HG03342 (cell line): ENCODE data around the gene SPOCK2.
"Not testable (repeated sequence)": the region's sequence is repeated elsewhere in the genome, so short reads cannot be mapped to it uniquely, and the experiment has no call there.

Experiments used
- ATAC-seq: cut with Tn5 transposase; IDR thresholded peaks from one replicate; pipeline ENCODE4 v1.9.1; 2021; ENCODE audit warnings: mild to moderate bottlenecking, moderate library complexity; ENCODE audit not compliant: unreplicated experiment

The SPOCK2 gene

GRCh38 chr10:72108830-72109635 is 20.7 kb upstream of the SPOCK2 start:
- ATAC-seq: no peak

GRCh38 chr10:72108004-72108370 is 19.6 kb upstream of the SPOCK2 start:
- not testable (repeated sequence) for ATAC-seq

GRCh38 chr10:72107325-72108003 is 19.1 kb upstream of the SPOCK2 start:
- ATAC-seq: no peak

GRCh38 chr10:72106896-72107295 is 18.5 kb upstream of the SPOCK2 start:
- no peak for ATAC-seq

- ATAC-seq: no peak
These were observed 18.0 kb upstream of the SPOCK2 start for GRCh38 chr10:72106154-72106849.

- ATAC-seq: no peak
These were observed 17.4 kb upstream of the SPOCK2 start for GRCh38 chr10:72105710-72106109.

- no peak for ATAC-seq
These were observed 16.7 kb upstream of the SPOCK2 start for GRCh38 chr10:72105098-72105475.

GRCh38 chr10:72104472-72105097 is 16.2 kb upstream of the SPOCK2 start:
- no peak for ATAC-seq

- ATAC-seq: no peak
These were observed 11.2 kb upstream of the SPOCK2 start for GRCh38 chr10:72099600-72099921.

GRCh38 chr10:72098836-72099599 is 10.7 kb upstream of the SPOCK2 start:
- ATAC-seq: no peak

GRCh38 chr10:72098301-72098835 is 10.0 kb upstream of the SPOCK2 start:
- ATAC-seq: no peak

- no peak for ATAC-seq
These were observed 9.3 kb upstream of the SPOCK2 start for GRCh38 chr10:72097448-72098300.

GRCh38 chr10:72096115-72097000 is 8.0 kb upstream of the SPOCK2 start:
- no peak for ATAC-seq

GRCh38 chr10:72095195-72095594 is 6.8 kb upstream of the SPOCK2 start:
- ATAC-seq: no peak

- no peak for ATAC-seq
These were observed 6.2 kb upstream of the SPOCK2 start for GRCh38 chr10:72094574-72094973.

- ATAC-seq: no peak
These were observed 5.1 kb upstream of the SPOCK2 start for GRCh38 chr10:72093450-72093849.

GRCh38 chr10:72092987-72093386 is 4.6 kb upstream of the SPOCK2 start:
- no peak for ATAC-seq

- ATAC-seq: no peak
These were observed 4.0 kb upstream of the SPOCK2 start for GRCh38 chr10:72092171-72092924.
